GM18508 (cell line): Measurements from ENCODE around the gene UCP3.

Source experiments
- ATAC-seq: cut with Tn5 transposase; IDR thresholded peaks from one replicate; pipeline ENCODE4 v1.9.1; 2021; ENCODE audit warnings: moderate number of reproducible peaks; ENCODE audit not compliant: insufficient read depth, unreplicated experiment

The UCP3 gene, protein sequence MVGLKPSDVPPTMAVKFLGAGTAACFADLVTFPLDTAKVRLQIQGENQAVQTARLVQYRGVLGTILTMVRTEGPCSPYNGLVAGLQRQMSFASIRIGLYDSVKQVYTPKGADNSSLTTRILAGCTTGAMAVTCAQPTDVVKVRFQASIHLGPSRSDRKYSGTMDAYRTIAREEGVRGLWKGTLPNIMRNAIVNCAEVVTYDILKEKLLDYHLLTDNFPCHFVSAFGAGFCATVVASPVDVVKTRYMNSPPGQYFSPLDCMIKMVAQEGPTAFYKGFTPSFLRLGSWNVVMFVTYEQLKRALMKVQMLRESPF

DNA sequence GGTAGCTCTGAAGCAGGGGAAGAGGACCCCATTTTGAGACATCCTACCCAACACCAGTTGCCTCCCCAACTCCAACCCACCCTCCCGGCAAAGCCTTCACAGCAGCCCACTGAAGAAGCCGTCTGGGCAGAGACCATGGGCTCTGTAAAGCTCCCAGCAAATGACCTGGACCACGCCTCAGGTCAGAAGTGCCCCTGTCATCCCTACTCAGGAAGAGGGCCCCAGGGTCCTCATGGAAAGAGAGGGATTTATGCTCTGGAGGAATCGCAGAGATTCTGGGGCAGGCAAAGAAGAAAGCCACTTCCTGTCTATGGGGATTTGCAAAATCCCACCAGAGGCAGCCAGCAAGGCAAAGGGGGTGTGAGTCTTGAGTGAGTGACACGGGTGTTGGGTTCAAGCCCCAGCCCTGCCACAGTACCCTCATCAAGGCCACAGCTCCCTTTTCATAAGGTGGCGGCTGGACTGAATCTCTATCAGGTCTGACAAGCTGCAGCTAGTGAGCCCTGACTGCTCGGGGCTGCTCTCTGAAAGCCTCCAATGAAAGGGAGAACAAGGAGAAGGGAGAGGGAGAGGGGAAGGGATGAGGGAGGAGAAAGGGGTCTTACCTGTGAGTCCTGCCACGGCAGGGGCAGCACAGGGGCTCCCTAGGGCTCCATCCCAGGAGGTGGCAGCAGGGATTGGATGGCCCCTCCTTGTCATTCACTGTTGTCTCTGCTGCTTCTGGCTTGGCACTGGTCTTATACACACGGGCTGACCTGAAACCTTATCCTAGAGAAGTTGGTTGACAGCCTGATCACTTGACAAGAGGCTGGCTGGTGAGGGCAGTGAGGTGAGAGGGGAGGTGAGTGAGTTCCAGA, at the start of gene UCP3:
UCP3 (minus strand) TSS at position 713 of the 857 bp plus-strand sequence. CDS start 2,043 bp downstream, outside the sequence.
- ATAC-seq = no peak

- ATAC-seq = no peak
Measured at GRCh38 chr11:74057249-74058151, 48.6 kb upstream of the UCP3 start.

GRCh38 chr11:74055938-74056337, 47.1 kb upstream of the UCP3 start:
- ATAC-seq = no peak

DNA sequence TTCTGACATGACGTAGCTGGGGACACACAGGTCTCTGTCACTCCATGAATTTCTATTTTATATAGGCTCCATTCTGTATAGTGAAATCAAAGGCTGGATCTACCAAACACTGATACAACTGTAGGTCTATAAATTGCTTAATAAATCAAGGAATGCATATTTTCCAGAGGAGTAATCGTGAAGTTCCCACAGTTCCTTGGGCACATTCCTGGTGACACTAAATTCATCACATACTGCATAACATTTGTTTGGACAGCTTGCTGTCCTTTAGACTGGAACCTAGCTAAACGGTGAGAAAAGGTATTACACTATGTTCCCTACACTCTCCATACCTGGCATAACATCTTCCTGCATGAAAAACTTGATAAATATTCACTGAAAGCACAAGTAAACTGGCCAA, 41.6 kb upstream of the UCP3 start:
- ATAC-seq = no peak

GRCh38 chr11:74048993-74049392, 40.1 kb upstream of the UCP3 start:
- ATAC-seq = no peak

DNA sequence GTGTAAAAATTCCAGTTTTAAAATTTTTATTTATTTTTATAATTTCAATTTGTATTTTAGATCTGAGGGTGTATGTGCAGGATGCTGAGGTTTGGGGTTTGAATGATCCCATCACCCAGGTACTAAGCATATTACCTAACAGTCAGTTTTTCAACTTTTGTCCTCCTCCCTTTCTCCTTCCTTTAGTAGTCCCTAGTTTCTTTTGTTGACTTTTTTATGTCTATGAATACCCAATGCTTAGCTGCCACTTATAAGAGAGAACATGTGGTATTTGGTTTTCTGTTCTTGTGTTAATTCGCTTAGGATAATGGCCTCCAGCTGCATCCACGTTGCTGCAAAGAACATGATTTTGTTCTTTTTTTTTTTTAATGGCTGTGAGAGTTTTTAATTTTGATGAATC, 35.7 kb upstream of the UCP3 start:
- no peak for ATAC-seq

DNA sequence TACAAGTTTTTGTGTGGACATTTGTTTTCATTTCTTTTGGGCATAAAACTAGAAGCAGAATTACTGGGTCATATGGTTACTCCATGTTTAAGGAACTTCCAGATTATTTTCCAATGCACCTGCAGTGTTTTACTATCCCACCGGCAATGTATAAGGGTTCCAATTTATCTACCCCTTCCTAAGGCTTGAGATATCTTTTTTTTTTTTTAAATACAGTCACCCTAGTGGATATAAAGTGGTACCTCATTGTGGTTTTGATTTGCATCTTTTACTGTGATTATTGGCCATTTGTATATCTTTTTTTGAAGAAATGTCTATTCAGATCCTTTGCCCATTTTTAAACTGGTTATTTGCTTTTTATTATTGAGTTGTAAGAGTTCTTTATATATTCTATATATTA, 34.6 kb upstream of the UCP3 start:
- ATAC-seq = no peak

- no peak for ATAC-seq
Measured at GRCh38 chr11:74037309-74037708, 28.4 kb upstream of the UCP3 start.

DNA sequence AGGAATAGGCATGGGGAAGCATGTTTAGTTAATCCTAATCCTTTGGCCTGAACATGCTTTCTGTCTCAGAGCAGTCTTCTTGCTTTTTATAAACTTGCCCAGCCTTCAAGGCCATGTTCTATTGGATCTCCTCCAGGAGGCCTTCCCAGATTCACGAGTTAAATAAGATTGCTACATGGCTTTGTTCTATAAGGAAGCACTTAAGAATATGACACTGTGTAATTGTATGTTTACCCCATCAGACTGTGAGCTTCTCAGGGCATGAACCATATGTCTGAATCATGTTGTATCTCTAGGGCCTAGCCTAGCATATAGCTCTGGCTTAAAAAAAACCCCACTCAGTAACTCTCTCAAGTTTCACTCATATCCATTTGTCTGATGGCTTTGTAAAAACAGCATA, 26.4 kb upstream of the UCP3 start:
- no peak for ATAC-seq

DNA sequence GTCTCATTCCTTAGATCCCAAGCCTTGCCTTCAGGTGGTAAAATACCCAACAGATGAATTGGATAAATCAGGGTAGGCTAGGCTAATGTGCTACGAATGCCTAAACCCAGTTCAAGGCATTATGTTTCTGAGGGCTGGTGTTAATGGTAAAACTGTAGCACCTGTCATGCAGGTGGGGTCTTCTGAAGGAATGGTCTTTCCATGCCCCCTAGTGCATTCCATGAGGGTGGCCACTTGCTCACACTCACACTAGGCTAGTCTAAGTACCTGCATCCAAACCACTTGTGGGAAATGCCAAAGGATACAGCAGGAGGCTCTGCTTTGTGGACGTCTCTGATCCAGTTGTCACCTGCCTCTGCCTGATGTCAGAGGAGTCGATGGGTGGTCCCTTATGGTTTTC, 24.2 kb upstream of the UCP3 start:
- no peak for ATAC-seq

GRCh38 chr11:74030723-74031676, 22.1 kb upstream of the UCP3 start:
- ATAC-seq = no peak

- no peak for ATAC-seq
Measured at GRCh38 chr11:74025467-74026166, 16.7 kb upstream of the UCP3 start.

- no peak for ATAC-seq
Measured at GRCh38 chr11:74024261-74025029, 15.6 kb upstream of the UCP3 start.

DNA sequence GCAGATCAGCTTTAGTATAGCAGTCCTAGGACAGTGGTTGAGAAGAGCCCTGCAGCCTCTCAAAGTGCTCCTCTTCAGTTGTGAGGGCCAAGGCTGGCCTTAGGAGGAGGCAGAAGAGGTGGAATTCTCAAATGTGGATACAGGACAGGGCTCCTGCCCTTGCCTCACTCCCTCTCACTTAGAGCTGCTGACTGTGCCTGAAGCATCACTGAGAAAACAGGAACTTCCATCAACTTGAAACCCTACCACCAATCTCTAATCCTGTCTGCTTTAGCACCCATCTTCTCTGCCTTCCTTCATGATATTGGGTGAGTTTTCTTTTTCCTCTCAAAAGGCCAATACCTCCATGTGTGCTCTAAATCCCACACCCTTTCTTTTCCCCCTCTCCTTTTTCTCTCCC, 14.4 kb upstream of the UCP3 start:
- ATAC-seq = no peak

GRCh38 chr11:74022546-74022945, 13.7 kb upstream of the UCP3 start:
- no peak for ATAC-seq

DNA sequence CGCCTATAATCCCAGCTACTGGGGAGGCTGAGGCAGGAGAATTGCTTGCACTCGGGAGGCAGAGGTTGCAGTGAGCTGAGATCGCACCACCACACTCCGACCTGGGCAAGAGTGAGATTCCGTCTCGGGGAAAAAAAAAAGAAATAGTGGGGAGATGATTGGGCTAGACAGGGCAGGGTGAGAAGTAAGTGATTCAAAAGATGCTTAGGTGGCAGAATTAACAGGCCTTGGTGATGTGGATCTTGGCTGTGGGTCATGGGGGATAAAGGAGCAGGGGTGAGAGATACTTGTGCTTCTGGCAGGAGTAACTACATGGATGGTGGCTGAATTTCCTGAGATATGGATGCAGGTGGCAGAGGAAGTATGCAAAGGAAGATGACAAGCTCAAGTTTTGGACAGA, 13.1 kb upstream of the UCP3 start:
- no peak for ATAC-seq

DNA sequence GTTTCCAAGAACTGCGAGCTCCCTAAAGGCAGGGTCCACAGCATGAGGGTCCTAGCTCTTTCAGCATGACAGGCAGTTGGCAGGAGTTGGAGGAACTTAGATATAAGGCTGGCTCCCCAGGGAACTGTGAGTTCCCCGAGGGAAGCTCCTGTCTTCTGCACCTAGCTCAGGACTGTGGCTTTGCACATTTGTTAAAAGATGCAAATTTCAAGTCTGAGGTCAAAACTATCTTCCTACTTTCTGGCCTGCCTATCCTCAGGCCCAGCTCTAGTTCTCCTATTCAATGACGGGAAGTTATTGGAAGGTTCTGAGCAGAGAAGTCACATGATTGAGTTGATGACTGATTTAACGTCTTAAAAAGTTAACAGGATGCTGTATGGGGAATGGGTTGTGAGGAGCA, 11.7 kb upstream of the UCP3 start:
- ATAC-seq = no peak

DNA sequence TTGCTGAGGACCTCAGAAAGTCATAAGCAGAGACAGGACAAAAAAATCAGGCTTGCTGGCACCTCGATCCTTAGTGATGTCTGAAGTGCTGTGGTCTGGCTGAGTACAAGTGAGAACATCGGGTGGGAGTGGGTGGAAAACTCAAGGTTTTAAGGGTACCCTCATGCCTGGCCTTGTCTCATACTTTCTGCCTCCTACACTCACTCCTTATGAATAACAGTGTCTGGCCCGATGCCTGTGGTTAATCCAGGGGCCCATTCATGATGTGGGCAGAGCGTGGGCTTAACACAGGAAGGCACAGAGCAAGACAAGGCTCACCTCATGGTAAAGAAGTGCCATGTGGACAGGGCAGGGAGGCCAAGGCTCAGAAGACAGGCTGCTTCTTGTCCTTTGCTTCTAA, 11.0 kb upstream of the UCP3 start:
- ATAC-seq = no peak
